CD4-positive, alpha-beta T cell treated with Interleukin-10 for 1 hour (primary cell): Measurements from ENCODE around the gene RAD21L1.

Experiments used
- DNase-seq: peaks from one replicate; pipeline ENCODE4 v3.0.0-alpha.2; 2020

RAD21L1 gene

DNA sequence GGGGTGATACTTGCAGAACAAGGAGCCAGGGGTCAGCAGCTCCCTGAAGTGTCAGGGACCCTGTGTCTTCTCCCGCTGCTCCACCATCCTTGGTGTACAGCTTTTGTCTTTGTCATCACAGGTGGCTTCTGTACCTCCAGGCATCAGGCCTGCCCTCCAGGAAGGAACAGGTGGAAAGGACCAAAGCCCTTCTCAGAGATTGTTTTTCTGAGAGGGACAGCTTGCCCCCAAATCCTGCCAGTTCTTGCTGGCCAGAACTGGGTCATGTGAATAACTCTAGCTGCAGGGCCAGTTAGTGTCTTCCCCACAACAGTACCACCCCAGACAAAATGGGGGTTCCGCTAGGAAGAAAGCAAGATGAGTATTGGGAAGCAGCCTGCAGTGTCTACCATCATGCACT lies 71.6 kb downstream of the RAD21L1 start:
- DNase-seq = no peak

DNA sequence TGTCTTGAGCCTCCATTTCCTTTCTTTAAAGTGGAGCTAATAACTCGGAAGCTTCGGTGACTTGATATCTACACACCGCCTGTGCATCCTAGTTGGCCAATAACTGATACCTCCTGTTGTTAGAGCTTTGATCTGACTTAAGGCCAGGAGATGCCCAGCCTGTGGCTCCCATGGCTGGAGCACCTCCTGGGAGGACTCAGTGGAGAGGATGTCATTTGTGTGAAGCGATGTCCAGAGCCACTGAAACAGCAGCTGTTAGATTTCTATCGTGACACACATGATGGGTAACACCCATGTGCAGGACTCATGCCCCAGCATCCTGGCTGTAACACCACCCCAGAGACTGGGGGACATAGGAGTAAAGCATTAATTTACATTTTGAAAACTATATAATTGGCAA lies 72.3 kb downstream of the RAD21L1 start:
- no peak for DNase-seq

DNA sequence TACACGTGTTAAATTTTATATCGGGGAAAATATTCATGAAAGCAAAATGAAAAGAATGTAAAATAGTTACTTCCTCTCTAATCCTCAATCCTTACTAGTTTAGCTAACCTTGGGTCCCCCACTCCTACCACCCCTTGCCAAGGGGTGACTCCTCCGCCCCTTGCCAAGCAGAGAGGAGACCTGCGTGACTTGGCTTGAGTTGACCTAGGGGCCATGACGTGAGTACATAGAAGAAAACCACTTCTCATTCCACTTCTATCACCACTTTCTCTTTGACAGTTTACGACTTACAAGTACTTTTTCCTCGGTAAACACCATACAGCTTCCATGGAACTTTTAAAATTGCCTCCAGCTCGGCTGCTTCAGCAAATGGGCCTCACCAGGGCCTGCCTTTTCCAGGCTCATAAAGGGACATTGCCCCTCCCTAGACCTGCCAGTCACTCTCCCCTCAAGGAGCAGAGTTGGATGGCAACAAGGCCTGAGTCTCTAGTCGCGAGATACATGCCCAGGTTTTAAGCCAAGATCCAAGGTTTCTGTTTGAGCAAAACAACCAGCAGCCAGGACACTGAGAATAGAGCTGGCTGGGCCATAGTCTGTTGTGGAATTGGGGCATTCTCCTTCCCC lies 73.2 kb downstream of the RAD21L1 start:
- no peak for DNase-seq

GRCh38 chr20:1299522-1299921 lies 73.7 kb downstream of the RAD21L1 start:
- DNase-seq = peak; percentile 36

- DNase-seq = no peak
These were observed 74.4 kb downstream of the RAD21L1 start for GRCh38 chr20:1300083-1300840.

DNA sequence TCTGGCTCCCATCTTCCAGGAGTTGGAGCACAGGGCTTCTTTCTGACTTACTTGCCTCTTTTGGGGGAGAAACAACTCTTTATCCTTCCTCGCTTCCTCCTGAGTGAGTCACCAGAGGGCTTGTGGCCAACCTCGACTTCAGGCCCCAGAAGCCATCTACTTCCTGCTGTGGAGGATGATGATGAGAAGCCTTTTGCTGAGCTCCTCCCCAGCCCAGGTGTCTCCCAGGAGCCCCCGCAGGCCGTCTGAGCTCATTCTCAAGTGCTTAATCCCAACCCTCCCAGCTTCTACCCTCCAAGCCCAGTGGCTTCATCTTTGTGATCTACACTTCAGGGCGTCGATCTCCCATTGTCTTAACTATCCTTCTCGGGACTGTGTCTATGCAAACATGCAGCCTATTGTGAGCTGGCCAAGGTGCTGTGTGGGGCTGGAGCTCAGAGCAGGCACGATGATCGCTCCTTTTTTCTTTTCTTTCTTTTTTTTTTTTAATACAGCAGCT lies 75.2 kb downstream of the RAD21L1 start:
- peak; percentile 43 for DNase-seq

DNA sequence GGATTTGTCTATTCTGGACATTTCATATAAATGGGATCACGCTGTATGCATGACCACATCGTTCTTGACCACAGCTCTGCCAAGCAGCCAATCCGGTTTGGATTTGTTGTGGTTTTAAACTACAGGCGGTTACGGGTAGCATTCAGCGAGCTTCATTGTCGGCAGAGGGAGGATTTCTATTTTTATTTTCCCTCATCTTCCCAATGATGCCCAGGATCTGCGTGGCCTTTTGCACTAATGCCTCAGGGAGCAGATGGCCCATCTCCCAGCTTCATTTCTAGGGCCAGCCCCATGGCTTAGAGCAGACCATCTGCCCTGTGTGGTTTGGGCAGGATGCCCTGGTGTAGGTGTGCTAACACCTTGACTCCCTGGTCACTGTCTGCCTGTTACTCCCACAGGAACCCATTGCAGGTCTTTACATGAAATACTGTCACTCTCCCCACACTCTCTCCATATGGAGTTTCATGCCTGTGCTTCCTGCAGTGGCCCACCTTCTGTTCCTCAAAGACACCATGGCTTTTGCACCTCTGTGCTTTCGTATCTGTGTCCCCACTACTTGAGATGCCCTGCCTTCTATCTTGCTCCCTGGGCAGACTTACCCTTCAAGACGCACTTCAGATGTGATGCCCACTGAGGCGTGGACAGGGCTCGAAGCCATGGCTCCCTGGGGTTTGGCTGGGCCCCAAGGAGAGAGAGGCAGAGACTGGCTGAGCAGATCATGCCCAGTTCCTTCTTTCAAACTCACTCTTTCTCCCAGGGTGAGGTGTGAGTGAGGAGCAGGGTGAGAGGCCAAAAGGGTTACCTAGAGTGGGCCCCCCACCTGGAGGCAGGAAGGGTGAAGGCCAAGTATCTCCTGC lies 77.1 kb downstream of the RAD21L1 start:
- DNase-seq = no peak

DNA sequence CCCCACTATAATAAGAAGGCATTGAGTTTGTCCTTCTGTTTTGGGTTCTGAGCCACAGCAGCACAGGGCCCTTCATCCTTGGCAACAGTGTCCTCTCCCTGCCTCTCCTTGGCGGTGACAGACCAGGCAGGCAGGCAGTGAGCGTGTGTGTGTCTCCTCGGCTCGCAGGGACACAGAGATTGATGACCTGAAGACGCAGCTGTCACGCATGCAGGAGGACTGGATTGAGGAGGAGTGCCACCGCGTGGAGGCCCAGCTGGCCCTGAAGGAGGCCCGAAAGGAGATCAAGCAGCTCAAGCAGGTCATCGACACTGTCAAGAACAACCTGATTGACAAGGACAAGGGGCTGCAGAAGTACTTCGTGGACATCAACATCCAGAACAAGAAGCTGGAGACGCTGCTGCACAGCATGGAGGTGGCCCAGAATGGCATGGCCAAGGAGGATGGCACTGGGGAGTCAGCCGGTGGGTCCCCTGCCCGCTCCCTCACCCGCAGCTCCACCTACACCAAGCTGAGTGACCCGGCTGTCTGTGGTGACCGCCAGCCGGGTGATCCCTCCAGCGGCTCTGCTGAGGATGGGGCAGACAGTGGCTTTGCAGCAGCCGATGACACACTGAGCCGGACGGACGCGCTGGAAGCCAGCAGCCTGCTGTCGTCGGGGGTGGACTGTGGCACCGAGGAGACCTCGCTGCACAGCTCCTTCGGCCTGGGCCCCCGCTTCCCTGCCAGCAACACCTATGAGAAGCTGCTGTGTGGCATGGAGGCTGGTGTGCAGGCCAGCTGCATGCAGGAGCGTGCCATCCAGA lies 79.1 kb downstream of the RAD21L1 start:
- DNase-seq = no peak
